ENCODE data around the gene ETF1.
A peak's percentile ranks its signal among the peaks of the same experiment; 100 is the strongest.

ETF1 gene

DNA sequence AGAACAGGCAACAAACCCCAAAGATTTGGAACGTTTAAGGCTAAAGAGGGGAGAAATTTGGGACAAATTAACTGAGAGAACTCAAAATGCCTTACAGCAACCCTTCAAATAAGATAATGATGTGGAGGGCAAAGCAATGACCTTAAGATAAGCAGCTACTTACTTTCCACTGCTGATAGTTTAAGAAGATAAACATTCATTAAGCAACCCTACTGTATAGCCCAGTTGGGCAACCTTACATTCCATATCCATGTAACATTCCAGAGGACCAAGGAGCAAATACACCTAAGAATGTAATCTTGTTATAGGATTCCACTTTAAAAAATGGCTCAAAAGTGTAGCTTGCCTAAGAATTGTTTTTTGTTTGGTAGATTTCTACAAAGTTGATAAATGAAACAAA, 14.8 kb downstream of the ETF1 start:
- TF ChIP-seq, protein P1, sequence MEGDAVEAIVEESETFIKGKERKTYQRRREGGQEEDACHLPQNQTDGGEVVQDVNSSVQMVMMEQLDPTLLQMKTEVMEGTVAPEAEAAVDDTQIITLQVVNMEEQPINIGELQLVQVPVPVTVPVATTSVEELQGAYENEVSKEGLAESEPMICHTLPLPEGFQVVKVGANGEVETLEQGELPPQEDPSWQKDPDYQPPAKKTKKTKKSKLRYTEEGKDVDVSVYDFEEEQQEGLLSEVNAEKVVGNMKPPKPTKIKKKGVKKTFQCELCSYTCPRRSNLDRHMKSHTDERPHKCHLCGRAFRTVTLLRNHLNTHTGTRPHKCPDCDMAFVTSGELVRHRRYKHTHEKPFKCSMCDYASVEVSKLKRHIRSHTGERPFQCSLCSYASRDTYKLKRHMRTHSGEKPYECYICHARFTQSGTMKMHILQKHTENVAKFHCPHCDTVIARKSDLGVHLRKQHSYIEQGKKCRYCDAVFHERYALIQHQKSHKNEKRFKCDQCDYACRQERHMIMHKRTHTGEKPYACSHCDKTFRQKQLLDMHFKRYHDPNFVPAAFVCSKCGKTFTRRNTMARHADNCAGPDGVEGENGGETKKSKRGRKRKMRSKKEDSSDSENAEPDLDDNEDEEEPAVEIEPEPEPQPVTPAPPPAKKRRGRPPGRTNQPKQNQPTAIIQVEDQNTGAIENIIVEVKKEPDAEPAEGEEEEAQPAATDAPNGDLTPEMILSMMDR (IDR thresholded peaks at IDR 0.05; ENCODE audit: low read depth, low read length): no peak
- DNase-seq (ENCODE audit: extremely low read depth, low read depth): no peak

DNA sequence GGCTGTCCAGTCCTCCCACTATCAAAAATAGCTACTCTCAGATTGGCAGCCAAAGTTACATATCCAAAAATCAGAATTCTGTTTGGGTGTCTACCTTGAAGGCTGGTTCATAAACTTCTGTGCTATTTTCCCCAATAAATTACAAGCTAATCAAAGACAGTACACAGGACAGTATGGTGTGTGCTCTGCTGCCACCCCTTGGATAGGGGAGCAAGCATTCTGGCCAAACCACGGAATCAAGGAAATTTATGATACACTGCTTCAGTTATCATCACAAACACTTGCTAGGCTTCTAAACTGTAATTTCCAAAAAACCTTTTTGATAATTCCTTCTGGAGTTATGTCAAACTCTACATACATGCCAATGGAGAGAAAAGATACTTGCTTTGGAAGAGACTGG, 15.9 kb downstream of the ETF1 start:
- TF ChIP-seq, protein P1 (IDR thresholded peaks at IDR 0.05; ENCODE audit: low read depth, low read length): peak; percentile 25
- no peak for DNase-seq (ENCODE audit: extremely low read depth, low read depth)

DNA sequence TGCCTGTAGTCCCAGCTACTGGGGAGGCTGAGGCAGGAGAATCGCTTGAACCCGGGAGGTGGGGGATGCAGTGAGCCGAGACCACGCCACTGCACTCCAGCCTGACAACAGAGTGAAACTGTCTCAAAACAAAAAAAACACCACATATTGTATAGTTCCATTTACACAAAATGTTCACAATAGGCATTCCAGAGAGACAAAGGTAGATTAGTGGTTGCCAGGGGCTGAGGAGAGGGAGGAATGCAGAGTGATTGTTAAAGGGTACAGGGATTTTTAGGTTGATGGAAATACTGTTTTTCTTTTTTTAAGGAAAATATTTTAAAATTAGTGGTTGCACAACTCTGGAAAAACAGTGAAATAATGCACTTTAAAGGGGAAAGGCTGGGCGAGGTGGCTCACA, 19.6 kb downstream of the ETF1 start:
- TF ChIP-seq, protein P1 (IDR thresholded peaks at IDR 0.05; ENCODE audit: low read depth, low read length): no peak
- no peak for DNase-seq (ENCODE audit: extremely low read depth, low read depth)

DNA sequence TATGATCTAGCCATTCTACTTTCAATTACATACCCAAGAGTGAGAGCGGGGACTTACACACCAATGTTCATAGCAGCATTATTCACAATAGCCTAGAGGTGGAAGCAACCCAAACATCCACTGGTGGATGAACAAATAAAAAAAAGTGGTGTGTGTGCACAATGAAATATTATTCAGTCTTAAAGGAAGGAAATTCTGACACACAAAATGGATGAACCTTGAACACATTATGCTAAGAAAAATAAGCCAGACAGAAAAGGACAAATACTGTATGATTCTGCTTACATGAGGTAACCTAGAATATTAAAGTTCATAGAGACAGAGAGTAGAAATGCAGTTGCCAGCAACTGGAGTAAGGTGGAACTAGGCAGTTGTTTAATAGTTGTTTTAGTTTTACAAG, 22.1 kb downstream of the ETF1 start:
- TF ChIP-seq, protein P1 (IDR thresholded peaks at IDR 0.05; ENCODE audit: low read depth, low read length): no peak
- DNase-seq (ENCODE audit: extremely low read depth, low read depth): no peak

DNA sequence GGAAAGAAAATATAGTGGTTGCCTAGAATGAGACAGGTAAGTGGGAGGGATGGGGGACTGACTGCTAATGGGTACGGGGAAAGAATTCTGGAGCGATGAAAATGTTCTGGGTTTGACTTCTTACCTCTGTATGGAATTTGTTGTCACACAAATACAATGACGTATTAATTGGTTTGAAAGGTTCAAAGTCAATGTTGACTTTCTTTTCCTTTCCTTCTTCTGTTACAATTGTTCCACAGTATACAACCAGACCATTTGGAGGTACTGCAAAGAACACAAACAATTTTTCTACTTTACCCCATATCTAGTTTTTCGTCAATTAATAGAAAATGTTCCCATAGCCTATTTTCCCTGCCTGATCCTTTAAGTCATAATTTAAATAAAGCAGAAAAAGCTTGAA, 25.6 kb downstream of the ETF1 start:
- TF ChIP-seq, protein P1 (IDR thresholded peaks at IDR 0.05; ENCODE audit: low read depth, low read length): no peak
- DNase-seq (ENCODE audit: extremely low read depth, low read depth): no peak

DNA sequence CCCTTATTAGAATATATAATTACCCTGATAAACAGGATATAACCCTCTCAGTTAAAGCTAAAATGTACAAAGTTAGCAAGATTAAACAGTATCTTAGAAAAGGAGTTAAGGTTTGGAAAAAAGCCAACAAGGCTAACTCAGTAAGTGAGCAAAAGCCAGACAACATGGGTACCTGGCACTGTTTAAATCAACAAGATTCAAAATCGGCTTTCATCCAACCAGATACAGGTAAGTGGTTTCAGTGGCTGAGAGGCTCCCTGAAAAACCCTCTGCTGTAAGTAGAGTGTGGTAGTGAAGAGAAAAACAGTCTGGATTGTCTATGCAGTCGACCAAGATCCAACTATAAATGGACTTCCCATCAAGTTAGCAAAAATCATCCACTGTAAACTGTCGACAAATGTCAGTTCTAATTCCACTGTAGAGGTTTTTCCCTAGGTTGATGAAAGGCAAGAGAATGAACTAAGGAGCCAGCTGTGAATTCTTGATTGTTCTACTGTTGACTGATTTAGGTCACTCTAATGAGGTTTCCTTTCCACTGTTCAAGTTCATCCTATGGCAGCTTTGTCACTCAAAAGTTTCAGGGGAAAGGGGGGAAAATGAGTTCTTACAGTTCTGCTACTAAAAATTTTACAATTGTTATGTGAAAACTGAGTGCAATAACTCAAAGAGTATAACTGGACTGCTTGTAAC, 27.3 kb downstream of the ETF1 start:
- TF ChIP-seq, protein P1 (IDR thresholded peaks at IDR 0.05; ENCODE audit: low read depth, low read length): no peak
- no peak for DNase-seq (ENCODE audit: extremely low read depth, low read depth)

DNA sequence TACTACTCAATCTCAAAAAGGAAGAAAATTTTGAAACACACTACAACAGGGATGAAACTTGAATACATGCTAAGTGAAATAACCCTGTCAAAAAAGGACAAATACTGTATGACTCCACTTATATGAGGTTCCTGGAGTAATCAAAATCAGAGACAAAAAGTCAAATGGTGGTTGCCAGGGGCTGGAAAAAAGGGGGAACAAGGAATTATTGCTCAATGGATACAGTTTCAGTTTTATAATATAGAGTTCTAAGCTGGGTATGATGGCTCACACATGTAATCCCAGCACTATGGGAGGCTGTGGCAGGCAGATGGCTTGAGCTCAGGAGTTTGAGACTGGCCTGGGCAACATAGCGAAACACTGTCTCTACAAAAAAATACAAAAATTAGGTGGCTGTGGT, 29.0 kb downstream of the ETF1 start:
- DNase-seq (ENCODE audit: extremely low read depth, low read depth): no peak
- TF ChIP-seq, protein P1 (IDR thresholded peaks at IDR 0.05; ENCODE audit: low read depth, low read length): no peak
